GM23338 (cell line): ENCODE measurements around the gene PLD6. TPM values are rescaled to one million over a fixed set of nuclear protein-coding genes. Genes with fewer than 3 reads are reported as not detected.

Experiments
- ATAC-seq: fragments of 200-7000 bp; cut with Tn5 transposase; 3 replicates; pipeline ENCODE4 v1.9.1; 2020
- DNase-seq: peaks from one replicate; pipeline ENCODE4 v3.0.0-alpha.2; 2015; ENCODE audit warnings: low spot score
- H2AFZ ChIP-seq: fragments of 200-600 bp; sonication (generic); 2 replicates; pipeline ENCODE4 v1.8.0; 2016; ENCODE audit warnings: antibody characterized with exemption, mild to moderate bottlenecking, moderate library complexity
- H3F3A ChIP-seq: fragments of 200-600 bp; sonication (generic); replicated peaks from 2 replicates; pipeline ENCODE4 v1.8.0; 2017; ENCODE audit warnings: antibody characterized with exemption, mixed run types, low read depth
- H3K27ac ChIP-seq: fragments of 200-600 bp; sonication (generic); 2 replicates; pipeline ENCODE4 v1.6.1; 2016; ENCODE audit warnings: low read depth
- H3K27me3 ChIP-seq: fragments of 200-600 bp; sonication (generic); 2 replicates; pipeline ENCODE4 v1.8.0; 2016; ENCODE audit warnings: mild to moderate bottlenecking, mixed run types, moderate library complexity; ENCODE audit not compliant: insufficient read depth
- H3K36me3 ChIP-seq: fragments of 200-600 bp; sonication (generic); 2 replicates; pipeline ENCODE4 v1.8.0; 2016; ENCODE audit warnings: mild to moderate bottlenecking; ENCODE audit not compliant: insufficient read depth
- H3K4me1 ChIP-seq: fragments of 200-600 bp; sonication (generic); 2 replicates; pipeline ENCODE4 v1.8.0; 2016; ENCODE audit warnings: mild to moderate bottlenecking, moderate library complexity; ENCODE audit not compliant: insufficient read depth
- H3K4me2 ChIP-seq: fragments of 200-600 bp; sonication (generic); 2 replicates; pipeline ENCODE4 v1.7.1; 2017; ENCODE audit warnings: mixed run types
- H3K4me3 ChIP-seq: fragments of 200-600 bp; sonication (generic); 2 replicates; pipeline ENCODE4 v1.6.1; 2016; ENCODE audit warnings: mixed run types
- H3K79me2 ChIP-seq: fragments of 200-600 bp; sonication (generic); replicated peaks from 2 replicates; pipeline ENCODE4 v1.8.0; 2017; ENCODE audit warnings: mild to moderate bottlenecking; ENCODE audit not compliant: insufficient read depth
- H3K9me2 ChIP-seq: fragments of 200-600 bp; sonication (generic); 2 replicates; pipeline ENCODE4 v1.8.0; 2017; ENCODE audit not compliant: insufficient read depth
- H4K20me1 ChIP-seq: fragments of 200-600 bp; sonication (generic); replicated peaks from 2 replicates; pipeline ENCODE4 v1.8.0; 2017; ENCODE audit warnings: mild to moderate bottlenecking; ENCODE audit not compliant: insufficient read depth
- H3K27ac Mint-ChIP-seq: 2 replicates; pipeline ENCODE4 v1.8.0; 2020; ENCODE audit warnings: inconsistent platforms, mild to moderate bottlenecking, moderate library complexity, mixed read lengths
- H3K27me3 Mint-ChIP-seq: 3 replicates; pipeline ENCODE4 v1.8.0; 2022; ENCODE audit warnings: low read depth, mild to moderate bottlenecking, moderate library complexity, mixed read lengths, inconsistent platforms; ENCODE audit not compliant: insufficient read depth, poor library complexity
- H3K36me3 Mint-ChIP-seq: 3 replicates; pipeline ENCODE4 v1.8.0; 2021; ENCODE audit warnings: low read depth, mild to moderate bottlenecking, inconsistent platforms, moderate library complexity, mixed read lengths
- H3K4me1 Mint-ChIP-seq: 3 replicates; pipeline ENCODE4 v1.8.0; 2020; ENCODE audit warnings: mild to moderate bottlenecking, inconsistent platforms, mixed read lengths
- H3K4me3 Mint-ChIP-seq: 3 replicates; pipeline ENCODE4 v1.8.0; 2021; ENCODE audit warnings: moderate library complexity, mild to moderate bottlenecking, inconsistent platforms, mixed read lengths
- H3K9me3 Mint-ChIP-seq: 3 replicates; pipeline ENCODE4 v1.8.0; 2020; ENCODE audit warnings: moderate library complexity, mild to moderate bottlenecking, inconsistent platforms, mixed read lengths
- CREB1 ChIP-seq: fragments of 250-450 bp; sonication (Bioruptor Pico); IDR thresholded peaks from 2 replicates; pipeline ENCODE4 v1.5.0; 2020; ENCODE audit warnings: low read depth, mild to moderate bottlenecking, moderate library complexity
- CTCF ChIP-seq, 2 experiments: fragments of 200-600 bp in 1 of 2; sonication (generic) in 1 of 2; conservative IDR thresholded peaks; 2 replicates each; pipeline versions ENCODE4 v1.5.1 to v1.6.1; 2016 to 2017; ENCODE audit warnings: antibody characterized with exemption in 2 of 2, low read depth in 2 of 2, mild to moderate bottlenecking in 2 of 2, moderate library complexity in 1 of 2
- ETS1 ChIP-seq: IDR thresholded peaks from 2 replicates; pipeline ENCODE4 v1.6.1; 2016; ENCODE audit warnings: antibody characterized with exemption
- EZH2 ChIP-seq: fragments of 200-600 bp; sonication (generic); IDR thresholded peaks from one replicate; pipeline ENCODE4 v1.8.0; 2017; ENCODE audit warnings: antibody characterized with exemption, mild to moderate bottlenecking, low read depth; ENCODE audit not compliant: unreplicated experiment
- EZH2phosphoT487 ChIP-seq: fragments of 200-600 bp; sonication (generic); IDR thresholded peaks from one replicate; pipeline ENCODE4 v1.8.1; 2018; ENCODE audit warnings: antibody characterized with exemption; ENCODE audit not compliant: unreplicated experiment
- JUNB ChIP-seq: IDR thresholded peaks from one replicate; pipeline ENCODE4 v1.6.1; 2016; ENCODE audit warnings: antibody characterized with exemption; ENCODE audit not compliant: unreplicated experiment
- NANOG ChIP-seq: IDR thresholded peaks from 2 replicates; pipeline ENCODE4 v1.6.1; 2016; ENCODE audit warnings: antibody characterized with exemption, borderline replicate concordance
- POLR2AphosphoS5 ChIP-seq: IDR thresholded peaks from 2 replicates; pipeline ENCODE4 v1.6.1; 2016; ENCODE audit warnings: antibody characterized with exemption, low read depth
- REST ChIP-seq: IDR thresholded peaks from one replicate; pipeline ENCODE4 v1.6.1; 2018; ENCODE audit warnings: antibody characterized with exemption; ENCODE audit not compliant: unreplicated experiment
- STAT1 ChIP-seq: IDR thresholded peaks from one replicate; pipeline ENCODE4 v1.6.1; 2016; ENCODE audit warnings: antibody characterized with exemption; ENCODE audit not compliant: unreplicated experiment
- ZNF114 ChIP-seq: fragments of 250-450 bp; sonication (Bioruptor Pico); IDR thresholded peaks from 2 replicates; pipeline ENCODE4 v1.5.0; 2020; ENCODE audit warnings: mild to moderate bottlenecking, moderate library complexity
- ZNF331 ChIP-seq: fragments of 250-450 bp; sonication (Bioruptor Pico); IDR thresholded peaks from 2 replicates; pipeline ENCODE4 v1.5.0; 2020; ENCODE audit warnings: low read depth, mild to moderate bottlenecking, moderate library complexity
- ZNF462 ChIP-seq: fragments of 250-450 bp; sonication (Bioruptor Pico); IDR thresholded peaks from 2 replicates; pipeline ENCODE4 v1.5.0; 2020; ENCODE audit warnings: mild to moderate bottlenecking, moderate library complexity
- polyA plus RNA-seq: library from polyadenylated mRNA; unstranded; fragments of >200 nt; fragmentation: Nextera tagmentation; extraction: Ambion mirVana; gene quantifications from 2 replicates; pipeline ENCODE4 v1.2.1, GENCODE V29; 2016
- total RNA-seq: library from RNA; depleted of rRNA; stranded (reverse); fragments of >200 nt; shearing (Covaris generic); gene quantifications from 2 replicates; pipeline ENCODE4 v1.2.3, GENCODE V29; 2014

The PLD6 gene
- total and polyA plus RNA-seq, 2 experiments from 2014 or later: not detected

- DNase-seq: no peak
- Histone ChIP-seq H3K27me3 (no peaks in the 10 kb centered on the region), H3K9me2 (no peaks in the 10 kb centered on the region), H3K4me2 (no peak overlapping the region), H3K4me3 (no peak overlapping the region), H2AFZ (no peak overlapping the region), H4K20me1 (peaks cover 6% of the 10 kb centered on the region; the same call in 1 of the 2 replicates), H3K4me1 (no peaks in the 10 kb centered on the region), H3K36me3 (peaks cover 23% of the 10 kb centered on the region), H3F3A (no peaks in the 10 kb centered on the region), H3K79me2 (no peaks in the 10 kb centered on the region), H3K27ac (no peak overlapping the region)
- peaks cover 18% of the 10 kb centered on the region for H3K27me3 Mint-ChIP-seq
- H3K36me3 Mint-ChIP-seq: peaks cover 80% of the 10 kb centered on the region
- ATAC-seq: no peak
- no peaks in the 10 kb centered on the region; the same call in 1 of the 3 replicates for H3K4me1 Mint-ChIP-seq
- H3K9me3 Mint-ChIP-seq: no peaks in the 10 kb centered on the region
- H3K4me3 Mint-ChIP-seq: no peak overlapping the region
- no peak for TF ChIP-seq ZNF462 (CRISPR knock-in tag)
- no peak for TF ChIP-seq ZNF331 (CRISPR knock-in tag)
- TF ChIP-seq POLR2AphosphoS5: no peak
- TF ChIP-seq EZH2phosphoT487: no peak
- TF ChIP-seq JUNB: no peak
- TF ChIP-seq STAT1: no peak
- TF ChIP-seq NANOG: no peak
- TF ChIP-seq REST: no peak
- TF ChIP-seq CREB1 (CRISPR knock-in tag): no peak
- no peak for TF ChIP-seq EZH2
- no peak for TF ChIP-seq ZNF114 (CRISPR knock-in tag)
- TF ChIP-seq ETS1: no peak
- TF ChIP-seq CTCF (conservative IDR thresholded peaks at IDR 0.05; ENCODE audit: low read depth in 2 of 2): no peak
- H3K27ac Mint-ChIP-seq: no peak overlapping the region
These were observed 17.6 kb upstream of the PLD6 start for GRCh38 chr17:17223736-17224135.
